Measurements from ENCODE around the gene DRD4. TPM values are rescaled to one million over a fixed set of nuclear protein-coding genes. Genes with fewer than 3 reads are reported as not detected.

Gene DRD4
- total RNA-seq, 1 experiment from 2014 or later = 0.11 TPM

GRCh38 chr11:596374-596773 is 40.7 kb upstream of the DRD4 start:
- Histone ChIP-seq H3K27me3 (ENCODE audit: low read length) (no peaks in the 10 kb centered on the region), H3K9me2 (replicated peaks; ENCODE audit: low read length) (no peaks in the 10 kb centered on the region)

DNA sequence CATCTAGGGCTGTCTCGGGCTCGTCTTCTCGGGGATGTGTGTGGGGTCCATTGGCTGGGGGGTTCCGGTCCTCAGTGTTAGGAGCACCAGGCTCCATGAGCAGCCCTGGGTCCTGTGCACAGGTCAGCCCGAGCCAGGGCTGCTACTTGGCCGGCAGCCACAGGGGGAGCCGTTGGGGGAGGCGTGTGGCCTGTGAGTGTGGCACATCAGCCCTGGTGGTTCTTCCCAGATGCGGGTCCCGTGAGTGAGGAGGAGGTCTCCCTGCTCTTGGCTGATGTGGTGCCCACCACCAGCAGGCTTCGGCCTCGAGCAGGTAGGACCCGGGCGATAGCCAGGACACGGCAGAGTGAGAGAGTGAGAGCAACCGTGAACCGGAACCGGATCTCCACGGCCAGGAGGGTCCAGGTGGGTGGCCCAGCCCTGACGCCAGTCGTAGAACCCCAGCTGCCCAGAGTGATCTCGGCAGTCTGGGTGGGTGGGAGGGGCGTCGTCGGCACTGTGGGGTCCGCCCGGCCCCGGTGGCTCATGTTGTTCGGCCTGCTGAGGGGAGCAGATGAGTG is 39.8 kb upstream of the DRD4 start:
- Histone ChIP-seq H3K79me2 (ENCODE audit: low read length) (0 out of 2 replicates have a peak, but pooled peaks cover 4% of the 10 kb centered on the region), H3K9me3 (ENCODE audit: low read length) (no peaks in the 10 kb centered on the region), H4K20me1 (ENCODE audit: low read length) (no peaks in the 10 kb centered on the region), H3K4me2 (ENCODE audit: low read length) (no peak overlapping the region), H3K9ac (ENCODE audit: low read length) (no peak overlapping the region), H3K9me2 (replicated peaks; ENCODE audit: low read length) (no peaks in the 10 kb centered on the region), H3K36me3 (ENCODE audit: low read depth, low read length) (peaks cover 33% of the 10 kb centered on the region), H2AFZ (ENCODE audit: low read length) (no peak overlapping the region), H3K4me1 (ENCODE audit: insufficient read depth, low read length) (no peaks in the 10 kb centered on the region), H3F3A (ENCODE audit: low read length, unreplicated experiment) (no peaks in the 10 kb centered on the region), H3K4me3 (ENCODE audit: low read length) (no peak overlapping the region), H3K27me3 (ENCODE audit: low read length) (no peaks in the 10 kb centered on the region), H3K27ac (ENCODE audit: low read length) (no peak overlapping the region)
- ChIA-PET CTCF (no interaction called here), POLR2A (ENCODE audit: unreplicated experiment) (no interaction called here)
- DNase-seq = no peak
- no TSS peak for BruUV-seq (replicated peaks)
- intact Hi-C loops (cut with micrococcal nuclease) = no loop called here
- ATAC-seq = peak; percentile 45; the same call in 1 of the 2 replicates
- TF ChIP-seq, protein P1, sequence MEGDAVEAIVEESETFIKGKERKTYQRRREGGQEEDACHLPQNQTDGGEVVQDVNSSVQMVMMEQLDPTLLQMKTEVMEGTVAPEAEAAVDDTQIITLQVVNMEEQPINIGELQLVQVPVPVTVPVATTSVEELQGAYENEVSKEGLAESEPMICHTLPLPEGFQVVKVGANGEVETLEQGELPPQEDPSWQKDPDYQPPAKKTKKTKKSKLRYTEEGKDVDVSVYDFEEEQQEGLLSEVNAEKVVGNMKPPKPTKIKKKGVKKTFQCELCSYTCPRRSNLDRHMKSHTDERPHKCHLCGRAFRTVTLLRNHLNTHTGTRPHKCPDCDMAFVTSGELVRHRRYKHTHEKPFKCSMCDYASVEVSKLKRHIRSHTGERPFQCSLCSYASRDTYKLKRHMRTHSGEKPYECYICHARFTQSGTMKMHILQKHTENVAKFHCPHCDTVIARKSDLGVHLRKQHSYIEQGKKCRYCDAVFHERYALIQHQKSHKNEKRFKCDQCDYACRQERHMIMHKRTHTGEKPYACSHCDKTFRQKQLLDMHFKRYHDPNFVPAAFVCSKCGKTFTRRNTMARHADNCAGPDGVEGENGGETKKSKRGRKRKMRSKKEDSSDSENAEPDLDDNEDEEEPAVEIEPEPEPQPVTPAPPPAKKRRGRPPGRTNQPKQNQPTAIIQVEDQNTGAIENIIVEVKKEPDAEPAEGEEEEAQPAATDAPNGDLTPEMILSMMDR (conservative IDR thresholded peaks at IDR 0.05; ENCODE audit: low read depth, low read length) = peak; percentile 30; the same call in 1 of the 2 replicates
- TF ChIP-seq EZH2phosphoT487 (IDR thresholded peaks at IDR 0.05; ENCODE audit: borderline replicate concordance, low read length) = no peak

More at GRCh38 chr11:596374-596773, 40.7 kb upstream of the DRD4 start:
- BruUV-seq (replicated peaks) = no TSS peak
- Histone ChIP-seq H3K79me2 (ENCODE audit: low read length) (0 out of 2 replicates have a peak, but pooled peaks cover 4% of the 10 kb centered on the region), H3K27ac (ENCODE audit: low read length) (no peak overlapping the region), H4K20me1 (ENCODE audit: low read length) (no peaks in the 10 kb centered on the region), H2AFZ (ENCODE audit: low read length) (no peak overlapping the region), H3K4me1 (ENCODE audit: insufficient read depth, low read length) (no peaks in the 10 kb centered on the region), H3F3A (ENCODE audit: low read length, unreplicated experiment) (no peaks in the 10 kb centered on the region), H3K9ac (ENCODE audit: low read length) (no peak overlapping the region), H3K4me3 (ENCODE audit: low read length) (no peak overlapping the region), H3K36me3 (ENCODE audit: low read depth, low read length) (peaks cover 30% of the 10 kb centered on the region), H3K4me2 (ENCODE audit: low read length) (no peak overlapping the region), H3K9me3 (ENCODE audit: low read length) (no peaks in the 10 kb centered on the region)
- TF ChIP-seq EZH2 (IDR thresholded peaks at IDR 0.05; ENCODE audit: low read length, unreplicated experiment) (no peak), EZH2phosphoT487 (IDR thresholded peaks at IDR 0.05; ENCODE audit: borderline replicate concordance, low read length) (no peak)
- TF ChIP-seq, protein P1 (conservative IDR thresholded peaks at IDR 0.05; ENCODE audit: low read depth, low read length) = no peak
- CTCF ChIA-PET = no interaction called here
- ATAC-seq (no peak), DNase-seq (no peak)
- intact Hi-C loops (cut with micrococcal nuclease) = no loop called here
- POLR2A ChIA-PET (ENCODE audit: unreplicated experiment) = no interaction called here

DNA sequence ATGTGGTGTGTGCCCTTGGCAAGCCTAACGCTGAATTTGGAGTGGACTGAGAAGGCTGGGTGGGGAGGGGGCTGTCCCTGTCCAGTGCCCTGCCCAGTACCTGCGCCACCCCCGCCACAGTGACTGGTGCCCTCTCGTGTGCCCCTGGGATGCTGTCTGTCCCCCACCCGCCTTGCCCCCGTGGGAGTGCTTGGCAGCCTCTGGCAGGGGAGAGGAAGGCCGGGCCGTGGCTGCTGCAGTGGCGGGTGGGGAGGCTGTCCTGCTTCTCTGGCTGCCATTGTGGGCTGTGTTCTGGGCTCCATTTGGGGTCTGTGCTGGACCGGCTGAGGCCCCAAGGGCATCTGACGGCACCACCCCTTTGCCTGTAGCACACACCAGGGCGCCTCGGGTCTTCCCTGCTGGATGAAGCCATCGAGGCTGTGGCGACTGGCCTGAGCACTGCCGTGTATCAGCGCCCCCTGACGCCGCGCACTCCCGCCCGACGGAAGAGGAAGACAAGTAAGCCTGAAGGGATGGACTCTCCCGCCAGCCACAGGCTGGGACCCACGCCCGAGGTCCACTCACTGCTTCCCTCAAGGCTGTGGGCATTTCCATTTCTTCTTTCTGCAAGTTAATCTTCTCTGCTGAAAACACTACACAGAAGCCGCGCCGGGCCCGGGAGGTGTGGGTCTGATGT is 38.9 kb upstream of the DRD4 start:
- DNase-seq = no peak
- TF ChIP-seq, protein P1 (conservative IDR thresholded peaks at IDR 0.05; ENCODE audit: low read depth, low read length) = no peak
- TF ChIP-seq EZH2phosphoT487 (IDR thresholded peaks at IDR 0.05; ENCODE audit: borderline replicate concordance, low read length) = no peak
- no peak for TF ChIP-seq EZH2 (IDR thresholded peaks at IDR 0.05; ENCODE audit: low read length, unreplicated experiment)
- intact Hi-C loops (cut with micrococcal nuclease) = no loop called here
- Histone ChIP-seq H3K9ac (ENCODE audit: low read length) (no peak overlapping the region), H3K9me3 (ENCODE audit: low read length) (no peaks in the 10 kb centered on the region), H3K9me2 (replicated peaks; ENCODE audit: low read length) (no peaks in the 10 kb centered on the region), H2AFZ (ENCODE audit: low read length) (no peak overlapping the region), H3K79me2 (ENCODE audit: low read length) (0 out of 2 replicates have a peak, but pooled peaks cover 4% of the 10 kb centered on the region), H3K27ac (ENCODE audit: low read length) (no peak overlapping the region), H3K4me2 (ENCODE audit: low read length) (no peak overlapping the region), H3K4me3 (ENCODE audit: low read length) (no peak overlapping the region), H3F3A (ENCODE audit: low read length, unreplicated experiment) (no peaks in the 10 kb centered on the region), H4K20me1 (ENCODE audit: low read length) (no peaks in the 10 kb centered on the region), H3K4me1 (ENCODE audit: insufficient read depth, low read length) (no peaks in the 10 kb centered on the region), H3K27me3 (ENCODE audit: low read length) (no peaks in the 10 kb centered on the region), H3K36me3 (ENCODE audit: low read depth, low read length) (peaks cover 25% of the 10 kb centered on the region)
- no TSS peak for BruUV-seq (replicated peaks)
- ChIA-PET CTCF (no interaction called here), POLR2A (ENCODE audit: unreplicated experiment) (no interaction called here)
- no peak for ATAC-seq
